Measurements from ENCODE around the gene IQCB1.

Gene IQCB1

DNA sequence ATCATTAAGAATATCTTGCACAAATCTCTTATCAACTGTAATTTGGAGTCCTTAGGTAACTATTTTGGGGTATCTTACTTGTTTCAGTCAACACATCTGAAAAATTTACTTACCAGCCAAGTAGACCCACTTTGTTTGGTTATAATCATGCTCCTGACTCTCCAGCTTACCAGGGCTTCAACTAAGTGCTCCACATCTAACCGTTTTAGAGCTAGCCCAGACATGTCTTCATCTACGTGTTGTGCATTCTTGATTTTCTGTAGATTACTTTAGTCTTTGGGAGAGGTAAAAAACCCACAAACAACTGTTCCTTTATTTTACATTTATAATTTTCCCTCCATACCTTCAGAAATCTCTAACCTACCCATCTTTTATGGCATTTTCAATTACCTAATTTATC, 17.4 kb upstream of the IQCB1 start:
- H3K9me3 ChIP-seq (ENCODE audit: severe bottlenecking) = no peaks in the 10 kb centered on the region
- no peaks in the 10 kb centered on the region for H3K36me3 ChIP-seq (ENCODE audit: low read depth)
- TF ChIP-seq, protein P1, sequence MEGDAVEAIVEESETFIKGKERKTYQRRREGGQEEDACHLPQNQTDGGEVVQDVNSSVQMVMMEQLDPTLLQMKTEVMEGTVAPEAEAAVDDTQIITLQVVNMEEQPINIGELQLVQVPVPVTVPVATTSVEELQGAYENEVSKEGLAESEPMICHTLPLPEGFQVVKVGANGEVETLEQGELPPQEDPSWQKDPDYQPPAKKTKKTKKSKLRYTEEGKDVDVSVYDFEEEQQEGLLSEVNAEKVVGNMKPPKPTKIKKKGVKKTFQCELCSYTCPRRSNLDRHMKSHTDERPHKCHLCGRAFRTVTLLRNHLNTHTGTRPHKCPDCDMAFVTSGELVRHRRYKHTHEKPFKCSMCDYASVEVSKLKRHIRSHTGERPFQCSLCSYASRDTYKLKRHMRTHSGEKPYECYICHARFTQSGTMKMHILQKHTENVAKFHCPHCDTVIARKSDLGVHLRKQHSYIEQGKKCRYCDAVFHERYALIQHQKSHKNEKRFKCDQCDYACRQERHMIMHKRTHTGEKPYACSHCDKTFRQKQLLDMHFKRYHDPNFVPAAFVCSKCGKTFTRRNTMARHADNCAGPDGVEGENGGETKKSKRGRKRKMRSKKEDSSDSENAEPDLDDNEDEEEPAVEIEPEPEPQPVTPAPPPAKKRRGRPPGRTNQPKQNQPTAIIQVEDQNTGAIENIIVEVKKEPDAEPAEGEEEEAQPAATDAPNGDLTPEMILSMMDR (IDR thresholded peaks at IDR 0.05; ENCODE audit: poor library complexity, severe bottlenecking) = no peak
- H3K27ac ChIP-seq (ENCODE audit: poor library complexity, severe bottlenecking) = no peak overlapping the region
- no peak overlapping the region for H3K4me3 ChIP-seq (ENCODE audit: severe bottlenecking)
- H3K4me1 ChIP-seq (ENCODE audit: insufficient read depth, poor library complexity, severe bottlenecking) = no peaks in the 10 kb centered on the region
- no peaks in the 10 kb centered on the region for H3K27me3 ChIP-seq (ENCODE audit: insufficient read depth, poor library complexity, severe bottlenecking)
- no peak for ATAC-seq (ENCODE audit: low read depth)
- DNase-seq (ENCODE audit: low spot score) = no peak

DNA sequence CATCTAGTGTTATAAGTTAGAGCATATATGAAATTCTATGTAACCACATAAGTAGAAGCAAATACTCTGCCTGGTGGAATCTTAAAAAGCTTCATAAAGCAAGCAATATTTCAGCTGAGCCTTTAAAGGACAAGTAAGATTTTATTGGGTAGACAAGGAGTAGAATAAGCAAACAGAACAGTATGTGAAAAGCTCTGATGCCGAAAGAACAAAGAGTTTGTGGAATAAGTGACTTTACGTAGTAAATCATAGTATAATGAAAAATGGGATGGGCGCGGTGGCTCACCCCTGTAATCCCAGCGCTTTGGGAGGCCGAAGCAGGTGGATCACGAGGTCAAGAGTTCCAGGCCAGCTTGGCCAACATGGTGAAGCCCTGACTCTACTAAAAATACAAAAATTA, 10.0 kb upstream of the IQCB1 start:
- Histone ChIP-seq H3K4me3 (ENCODE audit: severe bottlenecking) (no peak overlapping the region), H3K27ac (ENCODE audit: poor library complexity, severe bottlenecking) (no peak overlapping the region), H3K4me1 (ENCODE audit: insufficient read depth, poor library complexity, severe bottlenecking) (no peaks in the 10 kb centered on the region), H3K36me3 (ENCODE audit: low read depth) (no peaks in the 10 kb centered on the region), H3K9me3 (ENCODE audit: severe bottlenecking) (no peaks in the 10 kb centered on the region), H3K27me3 (ENCODE audit: insufficient read depth, poor library complexity, severe bottlenecking) (no peaks in the 10 kb centered on the region)
- ATAC-seq (ENCODE audit: low read depth) = no peak
- TF ChIP-seq, protein P1 (IDR thresholded peaks at IDR 0.05; ENCODE audit: poor library complexity, severe bottlenecking) = no peak
- DNase-seq (ENCODE audit: low spot score) = no peak

DNA sequence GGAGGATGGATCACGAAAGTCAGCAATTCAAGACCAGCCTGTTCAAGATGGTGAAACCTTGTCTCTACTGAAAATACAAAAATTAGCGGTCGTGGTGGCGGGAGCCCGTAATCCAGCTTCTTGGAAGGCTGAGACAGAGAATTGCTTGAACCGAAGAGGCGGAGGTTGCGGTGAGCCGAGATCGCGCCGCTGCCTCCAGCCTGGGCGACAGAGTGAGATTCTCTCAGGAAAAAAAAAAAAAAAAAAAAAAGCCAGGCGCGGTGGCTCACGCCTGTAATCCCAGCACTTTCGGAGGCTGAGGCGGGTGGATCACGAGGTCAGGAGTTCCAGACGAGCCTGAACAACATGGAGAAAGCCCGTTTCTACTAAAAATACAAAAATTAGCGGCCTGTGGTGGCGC, 5.1 kb upstream of the IQCB1 start:
- Histone ChIP-seq H3K4me1 (ENCODE audit: insufficient read depth, poor library complexity, severe bottlenecking) (peaks cover 7% of the 10 kb centered on the region), H3K4me3 (ENCODE audit: severe bottlenecking) (no peak overlapping the region), H3K27ac (ENCODE audit: poor library complexity, severe bottlenecking) (no peak overlapping the region), H3K36me3 (ENCODE audit: low read depth) (no peaks in the 10 kb centered on the region), H3K9me3 (ENCODE audit: severe bottlenecking) (no peaks in the 10 kb centered on the region), H3K27me3 (ENCODE audit: insufficient read depth, poor library complexity, severe bottlenecking) (no peaks in the 10 kb centered on the region)
- TF ChIP-seq, protein P1 (IDR thresholded peaks at IDR 0.05; ENCODE audit: poor library complexity, severe bottlenecking) = no peak
- no peak for ATAC-seq (ENCODE audit: low read depth)
- no peak for DNase-seq (ENCODE audit: low spot score)

DNA sequence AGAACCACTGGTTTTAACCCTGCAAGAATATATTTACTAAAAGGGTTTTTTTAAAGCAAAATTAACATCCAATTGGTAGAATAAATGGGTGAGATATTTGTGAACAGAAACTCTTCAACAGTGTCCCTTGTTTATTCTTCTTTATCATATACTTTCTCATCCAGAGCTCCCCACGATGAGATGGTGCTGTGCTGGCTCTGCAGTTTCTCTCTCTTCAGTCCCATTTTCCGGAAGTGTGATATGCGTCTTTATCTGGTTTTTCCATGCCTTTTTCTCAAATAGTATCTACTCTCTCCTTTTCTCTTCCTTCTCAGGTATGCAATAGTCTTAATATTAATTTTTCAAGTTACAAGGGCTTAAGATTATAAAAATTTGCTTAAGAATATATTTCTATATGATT, 1.6 kb upstream of the IQCB1 start:
- no peaks in the 10 kb centered on the region for H3K27me3 ChIP-seq (ENCODE audit: insufficient read depth, poor library complexity, severe bottlenecking)
- TF ChIP-seq, protein P1 (IDR thresholded peaks at IDR 0.05; ENCODE audit: poor library complexity, severe bottlenecking) = no peak
- peaks cover 14% of the 10 kb centered on the region for H3K4me1 ChIP-seq (ENCODE audit: insufficient read depth, poor library complexity, severe bottlenecking)
- ATAC-seq (ENCODE audit: low read depth) (no peak), DNase-seq (ENCODE audit: low spot score) (no peak)
- H3K27ac ChIP-seq (ENCODE audit: poor library complexity, severe bottlenecking) = no peak overlapping the region
- peaks cover 29% of the 10 kb centered on the region for H3K36me3 ChIP-seq (ENCODE audit: low read depth)
- no peaks in the 10 kb centered on the region for H3K9me3 ChIP-seq (ENCODE audit: severe bottlenecking)
- H3K4me3 ChIP-seq (ENCODE audit: severe bottlenecking) = no peak overlapping the region

DNA sequence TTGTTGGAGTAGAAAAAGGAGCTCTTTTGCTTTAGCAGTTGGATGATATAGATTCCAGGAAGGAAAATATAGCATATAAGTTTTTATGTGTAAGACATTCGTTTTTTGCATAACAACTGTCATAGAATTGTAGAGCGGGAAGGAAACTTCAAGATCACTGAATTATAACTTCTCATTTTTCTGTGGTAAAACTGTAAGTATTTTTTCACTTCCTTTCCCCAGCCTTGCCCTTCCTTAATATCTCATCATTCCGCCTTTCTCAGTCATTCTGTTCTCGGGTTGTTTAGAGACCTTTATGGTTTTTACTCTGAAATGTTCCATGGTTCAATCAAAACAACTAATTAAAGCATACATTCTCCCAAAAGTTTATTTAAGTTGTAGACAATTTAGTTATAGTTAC, 1.2 kb upstream of the IQCB1 start:
- Histone ChIP-seq H3K27me3 (ENCODE audit: insufficient read depth, poor library complexity, severe bottlenecking) (no peaks in the 10 kb centered on the region), H3K9me3 (ENCODE audit: severe bottlenecking) (no peaks in the 10 kb centered on the region), H3K36me3 (ENCODE audit: low read depth) (peaks cover 31% of the 10 kb centered on the region), H3K4me1 (ENCODE audit: insufficient read depth, poor library complexity, severe bottlenecking) (peaks cover 14% of the 10 kb centered on the region), H3K27ac (ENCODE audit: poor library complexity, severe bottlenecking) (no peak overlapping the region), H3K4me3 (ENCODE audit: severe bottlenecking) (peak overlapping the region; percentile 71)
- no peak for ATAC-seq (ENCODE audit: low read depth)
- TF ChIP-seq, protein P1 (IDR thresholded peaks at IDR 0.05; ENCODE audit: poor library complexity, severe bottlenecking) = no peak
- DNase-seq (ENCODE audit: low spot score) = no peak
